Ectodermal cell (in vitro differentiated cells): ENCODE measurements around the gene ELL.
"Not testable (repeated sequence)": the region's sequence is repeated elsewhere in the genome, so short reads cannot be mapped to it uniquely, and the experiment has no call there.

Experiments used
- H3K27ac ChIP-seq: 2 replicates; pipeline ENCODE4 v1.7.0; 2013; ENCODE audit warnings: mild to moderate bottlenecking, low read depth, low read length; ENCODE audit not compliant: insufficient read depth, poor library complexity, severe bottlenecking
- H3K27me3 ChIP-seq: 2 replicates; pipeline ENCODE4 v1.7.0; 2013; ENCODE audit warnings: mild to moderate bottlenecking, low read length; ENCODE audit not compliant: insufficient read depth, control insufficient read depth, poor library complexity, severe bottlenecking
- H3K36me3 ChIP-seq: one replicate; pipeline ENCODE4 v1.7.0; 2013; ENCODE audit warnings: low read length; ENCODE audit not compliant: control insufficient read depth, insufficient read depth
- H3K4me1 ChIP-seq: one replicate; pipeline ENCODE4 v1.7.0; 2013; ENCODE audit warnings: low read length; ENCODE audit not compliant: control insufficient read depth, insufficient read depth
- H3K4me3 ChIP-seq: 2 replicates; pipeline ENCODE4 v1.7.0; 2013; ENCODE audit warnings: low read depth, low read length, control low read depth; ENCODE audit not compliant: insufficient read depth
- H3K9me3 ChIP-seq: 2 replicates; pipeline ENCODE4 v1.7.0; 2013; ENCODE audit warnings: mild to moderate bottlenecking, low read length, moderate library complexity; ENCODE audit not compliant: control insufficient read depth
- WGBS, 2 experiments: methylation state at CpG; one replicate each; pipeline ENCODE4 v1.1.7; 2013; ENCODE audit warnings: missing lambda C conversion rate in 2 of 2; 5-methylcytosine and 5-hydroxymethylcytosine counted together

ELL gene

GRCh38 chr19:18532168-18532890, 10.5 kb upstream of the ELL start:
- Histone ChIP-seq H3K4me3 (no peak overlapping the region), H3K36me3 (peaks cover 22% of the 10 kb centered on the region), H3K9me3 (no peaks in the 10 kb centered on the region), H3K4me1 (no peaks in the 10 kb centered on the region), H3K27ac (no peak overlapping the region), H3K27me3 (no peaks in the 10 kb centered on the region)
- 95 to 96% methylated on average over 22 of the region's 22 CpGs for WGBS, 2 experiments

DNA sequence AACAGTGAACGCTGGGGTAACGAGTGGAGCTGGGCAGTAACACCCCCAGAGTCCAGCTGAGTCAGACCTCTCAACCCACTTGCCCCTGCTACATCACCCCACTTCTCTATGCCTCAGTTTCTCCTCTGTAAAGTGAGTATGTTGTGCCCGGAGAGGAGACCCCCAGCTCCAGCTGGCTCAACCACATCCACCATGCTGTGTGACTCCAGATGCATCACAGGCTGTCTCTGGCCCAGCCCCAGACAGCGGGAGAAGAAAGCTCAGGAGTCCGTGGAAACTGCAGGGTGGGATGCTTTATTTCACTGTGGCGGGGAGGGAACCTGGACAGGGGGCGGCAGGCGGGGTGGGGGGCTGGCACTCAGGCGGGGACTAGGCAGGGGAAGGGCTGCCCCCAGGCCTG, 9.6 kb upstream of the ELL start:
- Histone ChIP-seq H3K4me1 (no peaks in the 10 kb centered on the region), H3K27me3 (no peaks in the 10 kb centered on the region), H3K27ac (no peak overlapping the region), H3K36me3 (peaks cover 14% of the 10 kb centered on the region), H3K9me3 (no peaks in the 10 kb centered on the region), H3K4me3 (no peak overlapping the region)
- 96 to 97% methylated on average over 9 of the region's 9 CpGs for WGBS, 2 experiments

DNA sequence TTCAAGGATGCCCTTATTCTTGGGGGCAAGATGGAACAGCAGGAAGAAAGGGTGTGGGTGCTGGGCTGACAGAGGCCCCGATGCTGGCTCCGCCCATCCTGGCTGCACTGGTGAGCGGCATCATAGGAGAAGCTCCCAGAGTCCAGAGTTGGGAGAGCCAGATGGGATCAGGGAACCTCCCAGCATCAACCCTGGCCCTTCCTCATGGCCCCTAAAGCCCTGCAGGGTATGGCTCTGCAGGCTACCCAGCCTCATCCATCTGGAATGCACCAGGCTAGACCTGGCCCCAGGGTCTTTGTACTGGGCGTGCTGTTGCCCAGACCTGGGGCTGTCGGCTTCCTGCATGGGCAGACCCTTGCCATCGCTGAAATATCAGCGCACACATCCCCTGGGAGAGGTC, 7.9 kb upstream of the ELL start:
- Histone ChIP-seq H3K27ac (no peak overlapping the region), H3K27me3 (no peaks in the 10 kb centered on the region), H3K4me1 (no peaks in the 10 kb centered on the region), H3K36me3 (peaks cover 4% of the 10 kb centered on the region), H3K9me3 (no peaks in the 10 kb centered on the region), H3K4me3 (no peak overlapping the region)
- WGBS, 2 experiments, result 93 to 94% methylated on average over 7 of the region's 7 CpGs

- 89 to 95% methylated on average over 9 of the region's 9 CpGs for WGBS, 2 experiments
- H3K9me3 ChIP-seq, result no peaks in the 10 kb centered on the region
- H3K27ac ChIP-seq, result no peak overlapping the region
- no peak overlapping the region for H3K4me3 ChIP-seq
- peaks cover 2% of the 10 kb centered on the region for H3K36me3 ChIP-seq
- no peaks in the 10 kb centered on the region for H3K4me1 ChIP-seq
- no peaks in the 10 kb centered on the region for H3K27me3 ChIP-seq
These were observed 4.4 kb upstream of the ELL start for GRCh38 chr19:18526316-18526715.

- Histone ChIP-seq H3K4me3 (no peak overlapping the region), H3K36me3 (no peaks in the 10 kb centered on the region), H3K27ac (no peak overlapping the region), H3K27me3 (no peaks in the 10 kb centered on the region), H3K4me1 (peaks cover 4% of the 10 kb centered on the region), H3K9me3 (no peaks in the 10 kb centered on the region)
- WGBS, 2 experiments, result 84 to 89% methylated on average over 9 of the region's 9 CpGs
These were observed 2.0 kb upstream of the ELL start for GRCh38 chr19:18523841-18524240.

- H3K36me3 ChIP-seq, result not testable (repeated sequence)
These were observed 1.1 kb upstream of the ELL start for GRCh38 chr19:18522862-18523440.

DNA sequence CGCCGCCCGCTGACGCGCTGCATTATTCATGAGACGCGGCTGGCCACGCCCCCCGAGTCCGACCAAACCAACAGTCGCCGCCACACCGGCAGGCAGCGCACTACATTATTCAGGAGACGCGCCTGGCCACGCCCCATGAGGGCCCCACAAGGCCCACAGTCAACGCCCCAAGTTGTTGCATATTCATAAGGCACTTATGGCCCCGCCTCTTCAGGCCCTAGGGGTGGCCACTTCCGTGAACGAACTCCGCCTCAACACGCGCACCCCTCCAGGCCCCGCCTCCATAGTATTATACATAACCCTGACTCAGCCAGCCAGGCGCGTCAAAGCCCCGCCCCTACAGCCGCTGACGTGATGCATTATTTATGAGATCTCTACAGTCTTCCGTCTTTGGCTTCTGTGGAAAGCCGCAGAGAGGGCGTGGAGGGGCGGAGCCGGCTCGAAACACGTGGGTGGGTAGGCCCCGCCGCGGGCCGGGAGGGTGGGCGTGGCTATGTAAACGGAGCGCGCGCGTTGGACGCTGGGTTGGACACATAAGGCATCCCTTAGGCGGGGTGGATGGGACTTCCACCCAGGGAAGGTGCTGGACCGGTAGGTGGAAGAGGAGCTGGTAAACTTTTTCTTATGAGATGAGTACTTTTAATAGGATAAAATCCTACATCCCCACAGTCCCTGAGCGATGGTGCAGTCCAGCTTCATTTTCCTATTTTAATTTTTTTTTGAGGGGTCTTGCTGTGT, 423 bp upstream of the ELL start:
- WGBS, 2 experiments, result 2% methylated on average over 51 of the region's 51 CpGs
- no peaks in the 10 kb centered on the region for H3K27me3 ChIP-seq
- H3K9me3 ChIP-seq, result no peaks in the 10 kb centered on the region
- peaks cover 4% of the 10 kb centered on the region for H3K4me1 ChIP-seq
- no peaks in the 10 kb centered on the region for H3K36me3 ChIP-seq
- H3K27ac ChIP-seq, result peak overlapping the region; percentile 56
- peak overlapping the region; percentile 98 for H3K4me3 ChIP-seq

More at GRCh38 chr19:18522862-18523440, 1.1 kb upstream of the ELL start:
- H3K4me1 ChIP-seq, H3K4me3 ChIP-seq, H3K9me3 ChIP-seq, H3K27me3 ChIP-seq, H3K27ac ChIP-seq: not testable (repeated sequence)
- WGBS, 2 experiments, result 87 to 89% methylated on average over 19 of the region's 19 CpGs

DNA sequence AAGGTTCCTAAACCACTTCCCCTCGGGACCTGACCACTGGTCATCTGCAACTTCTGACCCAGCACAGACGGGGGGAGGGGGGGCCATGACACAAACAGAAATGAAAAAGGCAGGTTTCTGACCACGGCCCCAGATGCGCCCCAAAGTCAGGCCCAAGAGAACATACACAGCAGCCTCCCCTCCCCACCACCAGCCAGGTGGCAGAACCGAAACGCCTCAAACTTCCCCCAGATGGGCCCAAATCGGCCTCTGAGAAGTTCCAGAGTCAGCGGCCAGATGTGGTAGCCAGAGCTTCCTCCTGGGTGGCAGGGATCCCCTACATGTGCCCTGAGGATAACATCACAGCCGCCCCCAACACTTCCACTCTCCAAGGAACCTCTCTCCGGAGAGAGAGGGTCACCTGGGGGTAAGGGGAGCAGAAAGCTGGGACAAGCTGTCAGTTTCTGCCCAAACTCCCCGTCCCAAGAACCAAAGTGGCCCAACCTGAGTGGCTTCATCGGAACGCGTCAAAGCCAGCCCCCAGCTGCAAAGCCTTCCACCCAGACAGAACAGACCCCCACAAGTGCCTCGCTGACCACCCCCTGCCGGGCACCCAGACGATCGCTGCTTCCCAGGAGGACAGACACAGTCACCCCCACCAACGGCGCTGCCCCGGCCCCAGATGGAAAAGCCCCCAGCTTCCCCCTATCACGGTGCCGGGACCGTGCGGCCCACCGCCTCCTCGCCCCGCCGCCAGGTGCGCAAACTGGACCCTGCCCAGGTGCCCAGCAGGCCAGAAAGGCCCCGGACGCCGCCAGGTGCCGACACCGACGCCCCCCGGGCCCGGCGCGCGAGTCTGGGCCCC, 800 bp downstream of the ELL start:
- 1% methylated on average over 41 of the region's 41 CpGs for WGBS, 2 experiments
- H3K27ac ChIP-seq, result no peak overlapping the region

GRCh38 chr19:18519962-18520847, 1.7 kb downstream of the ELL start:
- H3K27ac ChIP-seq, result no peak overlapping the region
- no peaks in the 10 kb centered on the region for H3K27me3 ChIP-seq
- peaks cover 4% of the 10 kb centered on the region for H3K4me1 ChIP-seq
- no peaks in the 10 kb centered on the region for H3K9me3 ChIP-seq
- peak overlapping the region; percentile 98 for H3K4me3 ChIP-seq
- H3K36me3 ChIP-seq, result no peaks in the 10 kb centered on the region
- 22 to 24% methylated on average over 19 of the region's 22 CpGs for WGBS, 2 experiments

More for the DNA sequence above, 800 bp downstream of the ELL start:
- H3K9me3 ChIP-seq, result no peaks in the 10 kb centered on the region
- H3K4me3 ChIP-seq, result peak overlapping the region; percentile 98
- H3K4me1 ChIP-seq, result peaks cover 4% of the 10 kb centered on the region
- no peaks in the 10 kb centered on the region for H3K36me3 ChIP-seq
- no peaks in the 10 kb centered on the region for H3K27me3 ChIP-seq
